Fibroblast of peridontal ligament (primary cell): ENCODE measurements around the gene TPCN2.

Experiments used
- DNase-seq: peaks from one replicate; pipeline ENCODE4 v3.0.0-alpha.2; 2010; ENCODE audit errors: extremely low read depth

The TPCN2 gene

GRCh38 chr11:69111624-69112542, 63.2 kb downstream of the TPCN2 start:
- no peak for DNase-seq

- DNase-seq, result no peak
Measured at GRCh38 chr11:69113226-69113625, 64.5 kb downstream of the TPCN2 start.

- DNase-seq, result no peak
Measured at GRCh38 chr11:69113646-69114340, 65.1 kb downstream of the TPCN2 start.

GRCh38 chr11:69114362-69114761, 65.6 kb downstream of the TPCN2 start:
- no peak for DNase-seq

- no peak for DNase-seq
Measured at GRCh38 chr11:69114811-69115523, 66.2 kb downstream of the TPCN2 start.

- no peak for DNase-seq
Measured at GRCh38 chr11:69115586-69116560, 67.1 kb downstream of the TPCN2 start.

GRCh38 chr11:69116671-69117070, 67.9 kb downstream of the TPCN2 start:
- DNase-seq, result no peak

- no peak for DNase-seq
Measured at GRCh38 chr11:69119190-69119589, 70.5 kb downstream of the TPCN2 start.

GRCh38 chr11:69120096-69120875, 71.6 kb downstream of the TPCN2 start:
- no peak for DNase-seq

GRCh38 chr11:69121021-69121420, 72.3 kb downstream of the TPCN2 start:
- DNase-seq, result no peak

GRCh38 chr11:69121621-69122325, 73.0 kb downstream of the TPCN2 start:
- no peak for DNase-seq

GRCh38 chr11:69122326-69122629, 73.5 kb downstream of the TPCN2 start:
- DNase-seq, result no peak

GRCh38 chr11:69122630-69123431, 74.1 kb downstream of the TPCN2 start:
- peak; percentile 35 for DNase-seq

- DNase-seq, result no peak
Measured at GRCh38 chr11:69123593-69124545, 75.1 kb downstream of the TPCN2 start.

GRCh38 chr11:69125861-69126260, 77.1 kb downstream of the TPCN2 start:
- no peak for DNase-seq

- no peak for DNase-seq
Measured at GRCh38 chr11:69126286-69126685, 77.6 kb downstream of the TPCN2 start.

- DNase-seq, result no peak
Measured at GRCh38 chr11:69127081-69127850, 78.5 kb downstream of the TPCN2 start.
